ENCODE results near the gene SYT1. TPM values are rescaled to one million over a fixed set of nuclear protein-coding genes. Genes with fewer than 3 reads are reported as not detected.

Gene SYT1
- total RNA-seq, 2 experiments from 2014 or later, result not detected

DNA sequence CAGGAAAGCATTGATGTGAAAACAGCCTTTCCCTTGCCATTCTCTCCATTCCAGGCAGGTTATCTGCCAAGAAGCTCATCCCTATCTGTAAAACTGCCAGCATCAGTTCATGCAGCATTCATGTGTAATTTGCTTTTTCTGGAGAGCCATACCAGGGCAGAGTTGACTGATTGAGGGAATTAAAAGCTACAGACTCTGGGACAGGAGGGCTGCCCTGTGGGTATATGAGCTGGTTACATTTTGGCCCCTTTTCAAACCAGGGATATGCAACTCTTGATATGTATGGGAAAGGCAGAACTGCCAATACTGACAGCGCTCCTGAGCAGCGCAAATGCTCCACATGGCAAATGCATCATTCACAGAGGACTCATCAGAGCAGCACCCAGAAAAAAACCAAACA, 53.7 kb downstream of the SYT1 start:
- no TSS peak for BruUV-seq (replicated peaks)
- no peaks in the 10 kb centered on the region for H4K20me1 ChIP-seq (ENCODE audit: insufficient read depth, low read length)
- intact Hi-C loops (cut with micrococcal nuclease; ENCODE audit: unreplicated experiment), result no loop called here
- ChIA-PET CTCF (ENCODE audit: unreplicated experiment) (no interaction called here), POLR2A (interaction anchor here (1.2 kb wide), 1 partner anchor 86 kb away, joined by 3 read pairs; no protein-coding TSS in a partner anchor)
- no peak for TF ChIP-seq EZH2phosphoT487 (IDR thresholded peaks at IDR 0.05; ENCODE audit: borderline replicate concordance, low read depth, low read length)
- TF ChIP-seq, protein P1, sequence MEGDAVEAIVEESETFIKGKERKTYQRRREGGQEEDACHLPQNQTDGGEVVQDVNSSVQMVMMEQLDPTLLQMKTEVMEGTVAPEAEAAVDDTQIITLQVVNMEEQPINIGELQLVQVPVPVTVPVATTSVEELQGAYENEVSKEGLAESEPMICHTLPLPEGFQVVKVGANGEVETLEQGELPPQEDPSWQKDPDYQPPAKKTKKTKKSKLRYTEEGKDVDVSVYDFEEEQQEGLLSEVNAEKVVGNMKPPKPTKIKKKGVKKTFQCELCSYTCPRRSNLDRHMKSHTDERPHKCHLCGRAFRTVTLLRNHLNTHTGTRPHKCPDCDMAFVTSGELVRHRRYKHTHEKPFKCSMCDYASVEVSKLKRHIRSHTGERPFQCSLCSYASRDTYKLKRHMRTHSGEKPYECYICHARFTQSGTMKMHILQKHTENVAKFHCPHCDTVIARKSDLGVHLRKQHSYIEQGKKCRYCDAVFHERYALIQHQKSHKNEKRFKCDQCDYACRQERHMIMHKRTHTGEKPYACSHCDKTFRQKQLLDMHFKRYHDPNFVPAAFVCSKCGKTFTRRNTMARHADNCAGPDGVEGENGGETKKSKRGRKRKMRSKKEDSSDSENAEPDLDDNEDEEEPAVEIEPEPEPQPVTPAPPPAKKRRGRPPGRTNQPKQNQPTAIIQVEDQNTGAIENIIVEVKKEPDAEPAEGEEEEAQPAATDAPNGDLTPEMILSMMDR (conservative IDR thresholded peaks at IDR 0.05; ENCODE audit: low read length), result no peak
- H3K27ac ChIP-seq (ENCODE audit: low read depth, low read length, poor library complexity, severe bottlenecking), result no peak overlapping the region
- H2AFZ ChIP-seq (ENCODE audit: low read length), result no peak overlapping the region
- H3K4me3 ChIP-seq (ENCODE audit: low read depth, low read length, poor library complexity, severe bottlenecking), result no peak overlapping the region
- no peak overlapping the region for H3K4me2 ChIP-seq (ENCODE audit: low read length)
- no peaks in the 10 kb centered on the region for H3K36me3 ChIP-seq (ENCODE audit: insufficient read depth, low read length)
- H3K9me2 ChIP-seq (ENCODE audit: insufficient read depth, low read length), result no peaks in the 10 kb centered on the region
- no peaks in the 10 kb centered on the region for H3K79me2 ChIP-seq (ENCODE audit: insufficient read depth, low read depth, low read length)
- DNase-seq (ENCODE audit: low spot score), result no peak
- H3K9me3 ChIP-seq (ENCODE audit: low read length), result no peaks in the 10 kb centered on the region
- no peaks in the 10 kb centered on the region for H3K4me1 ChIP-seq (ENCODE audit: insufficient read depth, low read length, poor library complexity, severe bottlenecking)

DNA sequence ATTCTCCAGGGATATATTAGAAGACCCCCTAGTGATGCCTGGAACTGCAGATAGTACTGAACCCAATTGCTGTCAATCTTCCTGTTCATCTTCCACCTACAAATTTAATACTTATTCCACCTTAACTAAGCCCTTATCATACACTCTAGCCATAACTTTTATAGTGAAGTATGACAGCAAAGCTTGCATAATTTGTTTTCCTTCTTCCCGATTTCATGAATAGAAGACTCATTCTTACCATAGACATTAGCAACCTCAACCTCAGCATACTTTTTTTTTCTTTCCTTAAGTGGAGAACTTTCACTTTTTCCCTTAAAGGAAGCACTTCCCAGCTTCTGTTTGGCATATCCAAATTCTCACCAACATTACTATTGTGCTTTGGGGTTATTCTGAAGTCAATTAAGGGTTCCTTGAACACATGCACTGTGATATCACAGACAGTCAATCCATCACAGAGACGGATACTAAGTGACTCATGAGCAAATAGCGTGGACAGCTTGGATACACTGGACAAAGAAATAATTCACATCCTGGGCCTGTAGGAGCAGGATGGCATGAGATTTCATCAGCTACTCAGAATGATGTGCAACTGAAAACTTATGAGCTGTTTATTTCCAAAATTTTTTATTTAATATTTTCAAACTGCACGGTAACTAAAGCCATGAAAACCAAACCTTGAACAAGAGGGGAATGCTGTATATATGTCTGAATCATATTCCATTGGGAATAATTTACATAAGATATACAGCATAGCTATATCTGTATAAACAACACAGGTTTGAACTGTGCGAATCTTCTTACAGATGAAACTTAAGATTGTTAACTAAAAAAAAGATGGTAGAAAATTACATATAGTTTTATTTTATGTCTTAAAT, 63.9 kb downstream of the SYT1 start:
- no peak for DNase-seq (ENCODE audit: low spot score)
- Histone ChIP-seq H2AFZ (ENCODE audit: low read length) (no peak overlapping the region), H3K9me3 (ENCODE audit: low read length) (no peaks in the 10 kb centered on the region), H4K20me1 (ENCODE audit: insufficient read depth, low read length) (no peaks in the 10 kb centered on the region), H3K9me2 (ENCODE audit: insufficient read depth, low read length) (no peaks in the 10 kb centered on the region), H3K27ac (ENCODE audit: low read depth, low read length, poor library complexity, severe bottlenecking) (no peak overlapping the region), H3K36me3 (ENCODE audit: insufficient read depth, low read length) (no peaks in the 10 kb centered on the region), H3K79me2 (ENCODE audit: insufficient read depth, low read depth, low read length) (no peaks in the 10 kb centered on the region), H3K4me1 (ENCODE audit: insufficient read depth, low read length, poor library complexity, severe bottlenecking) (no peaks in the 10 kb centered on the region), H3K4me2 (ENCODE audit: low read length) (no peak overlapping the region), H3K4me3 (ENCODE audit: low read depth, low read length, poor library complexity, severe bottlenecking) (no peak overlapping the region)
- intact Hi-C loops (cut with micrococcal nuclease; ENCODE audit: unreplicated experiment), result no loop called here
- BruUV-seq (replicated peaks), result no TSS peak
- CTCF ChIA-PET (ENCODE audit: unreplicated experiment), result no interaction called here
- TF ChIP-seq, protein P1 (conservative IDR thresholded peaks at IDR 0.05; ENCODE audit: low read length), result no peak
- TF ChIP-seq EZH2phosphoT487 (IDR thresholded peaks at IDR 0.05; ENCODE audit: borderline replicate concordance, low read depth, low read length), result no peak
- POLR2A ChIA-PET, result no interaction called here

DNA sequence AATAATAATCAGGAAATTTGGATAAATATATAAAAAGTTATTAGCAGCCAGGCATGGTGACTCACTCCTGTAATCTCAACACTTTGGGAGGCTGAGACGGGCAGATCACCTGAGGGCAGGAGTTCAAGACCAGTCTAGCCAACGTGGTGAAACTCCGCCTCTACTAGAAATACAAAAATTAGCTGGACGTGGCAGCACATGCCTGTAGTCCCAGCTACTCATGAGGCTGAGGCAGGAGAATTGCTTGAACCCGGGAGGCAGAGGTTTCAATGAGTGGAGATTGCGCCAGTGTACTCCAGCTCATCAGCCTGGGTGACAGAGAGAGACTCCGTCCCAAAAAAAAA, 64.5 kb downstream of the SYT1 start:
- H3K4me1 ChIP-seq (ENCODE audit: insufficient read depth, low read length, poor library complexity, severe bottlenecking), result no peaks in the 10 kb centered on the region
- CTCF ChIA-PET (ENCODE audit: unreplicated experiment), result no interaction called here
- H3K4me3 ChIP-seq (ENCODE audit: low read depth, low read length, poor library complexity, severe bottlenecking), result no peak overlapping the region
- H3K27ac ChIP-seq (ENCODE audit: low read depth, low read length, poor library complexity, severe bottlenecking), result no peak overlapping the region
- BruUV-seq (replicated peaks), result no TSS peak
- H2AFZ ChIP-seq (ENCODE audit: low read length), result no peak overlapping the region
- DNase-seq (ENCODE audit: low spot score), result no peak
- TF ChIP-seq, protein P1 (conservative IDR thresholded peaks at IDR 0.05; ENCODE audit: low read length), result no peak
- no peak for TF ChIP-seq EZH2phosphoT487 (IDR thresholded peaks at IDR 0.05; ENCODE audit: borderline replicate concordance, low read depth, low read length)
- H4K20me1 ChIP-seq (ENCODE audit: insufficient read depth, low read length), result no peaks in the 10 kb centered on the region
- no peaks in the 10 kb centered on the region for H3K36me3 ChIP-seq (ENCODE audit: insufficient read depth, low read length)
- POLR2A ChIA-PET, result no interaction called here
- H3K4me2 ChIP-seq (ENCODE audit: low read length), result no peak overlapping the region
- H3K9me2 ChIP-seq (ENCODE audit: insufficient read depth, low read length), result no peaks in the 10 kb centered on the region
- intact Hi-C loops (cut with micrococcal nuclease; ENCODE audit: unreplicated experiment), result no loop called here
- H3K9me3 ChIP-seq (ENCODE audit: low read length), result no peaks in the 10 kb centered on the region
- H3K79me2 ChIP-seq (ENCODE audit: insufficient read depth, low read depth, low read length), result no peaks in the 10 kb centered on the region

All from OCI-LY7 (cell line).